GM12874 (cell line): Measurements from ENCODE around the gene SMAD7.

Experiments used
- CTCF ChIP-seq: IDR thresholded peaks from 2 replicates; pipeline ENCODE4 v1.5.1; 2011; ENCODE audit warnings: low read depth, mild to moderate bottlenecking, control low read depth, low read length, moderate library complexity; ENCODE audit not compliant: insufficient read depth

Gene SMAD7

GRCh38 chr18:48896875-48897511, 53.8 kb downstream of the SMAD7 start:
- peak; percentile 27; the same call in 1 of the 2 replicates for TF ChIP-seq CTCF

- TF ChIP-seq CTCF: no peak
Observed at GRCh38 chr18:48896326-48896874, 54.4 kb downstream of the SMAD7 start.

- TF ChIP-seq CTCF: no peak
Observed at GRCh38 chr18:48894799-48895346, 55.9 kb downstream of the SMAD7 start.

GRCh38 chr18:48893608-48894600, 56.9 kb downstream of the SMAD7 start:
- TF ChIP-seq CTCF: no peak

GRCh38 chr18:48893061-48893607, 57.6 kb downstream of the SMAD7 start:
- TF ChIP-seq CTCF: no peak

- TF ChIP-seq CTCF: no peak
Observed at GRCh38 chr18:48892146-48892855, 58.5 kb downstream of the SMAD7 start.
